HG03039 (cell line): ENCODE results near the gene ZEB1.
"Not testable (repeated sequence)": the region's sequence is repeated elsewhere in the genome, so short reads cannot be mapped to it uniquely, and the experiment has no call there.

Experiments used
- ATAC-seq: cut with Tn5 transposase; IDR thresholded peaks from one replicate; pipeline ENCODE4 v1.9.1; 2021; ENCODE audit warnings: mild to moderate bottlenecking, moderate library complexity; ENCODE audit not compliant: unreplicated experiment

ZEB1 gene

GRCh38 chr10:31484431-31485135, 165.6 kb downstream of the ZEB1 start:
- ATAC-seq = no peak

GRCh38 chr10:31490858-31491504, 172.0 kb downstream of the ZEB1 start:
- no peak for ATAC-seq

GRCh38 chr10:31507427-31507826, 188.4 kb downstream of the ZEB1 start:
- no peak for ATAC-seq

DNA sequence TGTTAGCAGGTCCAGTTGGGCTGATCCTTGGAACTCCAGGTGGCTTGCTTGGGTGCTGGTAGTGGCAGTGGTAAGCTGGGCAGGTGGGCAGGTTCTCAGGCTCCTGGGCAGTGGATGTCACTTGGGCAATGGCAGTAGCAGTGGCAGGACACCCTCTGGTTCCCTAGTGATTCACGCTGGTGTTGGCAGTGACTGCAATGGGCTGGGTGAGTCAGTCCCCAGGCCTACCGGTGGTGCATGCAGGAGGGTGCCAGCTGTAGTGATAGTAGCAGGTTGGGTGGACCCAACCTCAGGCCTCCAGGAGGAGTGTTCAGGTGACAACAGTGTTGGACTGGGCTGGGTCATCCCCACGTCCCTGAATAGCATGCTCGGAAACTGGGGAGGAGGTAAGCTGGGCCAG, 189.2 kb downstream of the ZEB1 start:
- no peak for ATAC-seq

GRCh38 chr10:31508882-31509281, 189.9 kb downstream of the ZEB1 start:
- ATAC-seq = no peak

DNA sequence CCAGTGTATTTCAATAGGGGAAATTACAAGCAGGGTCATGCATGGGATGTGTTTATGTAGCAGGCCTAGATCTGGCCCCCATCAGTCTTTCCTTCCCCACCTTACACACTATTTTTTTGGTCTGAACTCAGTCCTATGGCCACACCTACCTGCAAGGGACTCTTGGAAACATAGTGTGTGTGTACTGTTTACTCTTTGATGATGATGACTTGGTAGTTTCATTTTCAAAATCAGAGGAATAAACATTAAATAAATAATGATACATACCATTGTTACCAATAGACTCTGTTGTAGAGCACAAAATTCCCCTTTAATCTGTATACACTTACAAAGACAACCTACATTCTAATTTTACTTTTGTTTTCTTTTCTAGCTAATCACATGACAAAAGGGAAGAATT, 191.0 kb downstream of the ZEB1 start:
- ATAC-seq = no peak

GRCh38 chr10:31515116-31515515, 196.1 kb downstream of the ZEB1 start:
- no peak for ATAC-seq

- ATAC-seq = no peak
Measured at GRCh38 chr10:31515819-31516402, 196.9 kb downstream of the ZEB1 start.

DNA sequence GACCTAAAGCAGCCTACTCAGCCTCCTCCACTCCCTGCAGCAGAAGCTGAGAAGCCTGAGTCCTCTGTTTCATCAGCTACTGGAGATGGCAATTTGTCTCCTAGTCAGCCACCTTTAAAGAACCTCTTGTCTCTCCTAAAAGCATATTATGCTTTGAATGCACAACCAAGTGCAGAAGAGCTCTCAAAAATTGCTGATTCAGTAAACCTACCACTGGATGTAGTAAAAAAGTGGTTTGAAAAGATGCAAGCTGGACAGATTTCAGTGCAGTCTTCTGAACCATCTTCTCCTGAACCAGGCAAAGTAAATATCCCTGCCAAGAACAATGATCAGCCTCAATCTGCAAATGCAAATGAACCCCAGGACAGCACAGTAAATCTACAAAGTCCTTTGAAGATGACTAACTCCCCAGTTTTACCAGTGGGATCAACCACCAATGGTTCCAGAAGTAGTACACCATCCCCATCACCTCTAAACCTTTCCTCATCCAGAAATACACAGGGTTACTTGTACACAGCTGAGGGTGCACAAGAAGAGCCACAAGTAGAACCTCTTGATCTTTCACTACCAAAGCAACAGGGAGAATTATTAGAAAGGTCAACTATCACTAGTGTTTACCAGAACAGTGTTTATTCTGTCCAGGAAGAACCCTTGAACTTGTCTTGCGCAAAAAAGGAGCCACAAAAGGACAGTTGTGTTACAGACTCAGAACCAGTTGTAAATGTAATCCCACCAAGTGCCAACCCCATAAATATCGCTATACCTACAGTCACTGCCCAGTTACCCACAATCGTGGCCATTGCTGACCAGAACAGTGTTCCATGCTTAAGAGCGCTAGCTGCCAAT, 202.2 kb downstream of the ZEB1 start:
- no peak for ATAC-seq

DNA sequence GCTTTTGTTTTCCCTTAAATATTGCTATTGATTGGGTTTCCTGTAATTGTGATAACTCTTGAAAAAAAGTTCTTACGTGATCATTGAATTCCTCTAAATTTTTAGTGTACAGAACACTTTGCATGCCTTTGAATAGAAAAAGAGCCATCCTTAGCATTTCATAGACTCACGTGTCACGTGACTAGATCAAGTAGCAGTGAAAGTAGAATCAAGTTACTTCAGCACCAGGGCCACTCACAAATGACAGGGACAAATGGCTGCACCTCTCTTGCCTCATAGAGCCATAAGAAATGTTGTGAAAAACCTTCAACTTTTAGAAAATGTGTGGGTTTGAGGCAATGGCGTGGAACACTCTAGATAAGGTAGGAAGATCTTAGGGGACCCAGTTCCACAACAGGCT, 203.8 kb downstream of the ZEB1 start:
- no peak for ATAC-seq

DNA sequence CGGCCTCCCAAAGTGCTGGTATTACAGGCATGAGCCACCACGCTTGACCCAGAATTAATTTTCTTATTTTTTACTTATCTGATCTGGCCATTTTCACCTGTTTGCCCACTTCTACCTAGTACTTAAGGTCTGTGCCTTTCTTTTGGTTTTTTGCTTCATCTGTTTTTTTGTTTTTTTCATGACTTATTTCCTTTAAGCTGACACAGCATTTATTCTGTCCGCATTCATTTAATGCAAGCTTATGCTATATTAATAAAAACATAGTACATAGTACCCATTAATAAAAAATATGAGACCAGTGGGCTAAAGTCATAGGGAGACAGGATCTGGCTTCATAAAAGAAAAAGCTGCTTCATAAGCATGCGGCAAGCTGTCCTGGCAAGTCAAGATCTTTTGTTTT, 205.4 kb downstream of the ZEB1 start:
- no peak for ATAC-seq

GRCh38 chr10:31526178-31526577, 207.2 kb downstream of the ZEB1 start:
- ATAC-seq = no peak

DNA sequence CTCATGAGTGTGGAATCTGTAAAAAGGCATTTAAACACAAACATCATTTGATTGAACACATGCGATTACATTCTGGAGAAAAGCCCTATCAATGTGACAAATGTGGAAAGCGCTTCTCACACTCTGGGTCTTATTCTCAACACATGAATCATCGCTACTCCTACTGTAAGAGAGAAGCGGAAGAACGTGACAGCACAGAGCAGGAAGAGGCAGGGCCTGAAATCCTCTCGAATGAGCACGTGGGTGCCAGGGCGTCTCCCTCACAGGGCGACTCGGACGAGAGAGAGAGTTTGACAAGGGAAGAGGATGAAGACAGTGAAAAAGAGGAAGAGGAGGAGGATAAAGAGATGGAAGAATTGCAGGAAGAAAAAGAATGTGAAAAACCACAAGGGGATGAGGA, 207.7 kb downstream of the ZEB1 start:
- ATAC-seq = no peak

DNA sequence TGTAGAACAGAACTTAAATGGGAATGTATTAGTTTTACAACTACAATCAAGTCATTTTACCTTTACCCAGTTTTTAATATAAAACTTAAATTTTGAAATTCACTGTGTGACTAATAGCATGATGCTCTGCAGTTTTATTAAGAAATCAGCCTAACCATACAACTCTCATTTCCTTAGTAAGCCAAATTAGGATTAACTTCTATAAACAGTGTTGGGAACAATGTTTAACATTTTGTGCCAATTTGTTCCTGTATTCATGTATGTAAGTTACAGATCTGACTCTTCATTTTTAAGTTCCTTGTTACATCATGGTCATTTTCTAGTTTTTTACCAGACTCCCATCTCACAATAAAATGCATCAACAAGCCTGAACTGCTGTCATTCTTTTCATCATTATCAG, 209.8 kb downstream of the ZEB1 start:
- ATAC-seq = no peak

DNA sequence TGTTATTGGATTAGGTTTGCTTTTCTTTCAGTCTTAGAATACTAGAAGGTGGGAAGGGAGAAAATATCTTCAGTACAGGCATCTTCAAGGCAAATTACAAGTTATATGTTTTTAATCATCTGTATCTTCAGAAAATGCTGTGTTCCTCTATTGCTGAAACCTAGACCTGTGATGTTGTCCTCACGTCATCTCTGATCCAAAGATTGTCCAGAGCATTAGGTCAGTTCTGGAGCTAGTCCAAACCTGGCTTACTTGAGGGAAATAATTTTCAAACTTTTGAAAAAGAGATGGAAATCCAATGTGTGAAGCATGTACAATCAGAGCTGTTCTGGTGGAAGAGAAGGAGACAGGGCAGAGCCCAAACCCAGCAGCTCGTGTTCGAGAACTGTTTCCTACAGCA, 217.3 kb downstream of the ZEB1 start:
- no peak for ATAC-seq

DNA sequence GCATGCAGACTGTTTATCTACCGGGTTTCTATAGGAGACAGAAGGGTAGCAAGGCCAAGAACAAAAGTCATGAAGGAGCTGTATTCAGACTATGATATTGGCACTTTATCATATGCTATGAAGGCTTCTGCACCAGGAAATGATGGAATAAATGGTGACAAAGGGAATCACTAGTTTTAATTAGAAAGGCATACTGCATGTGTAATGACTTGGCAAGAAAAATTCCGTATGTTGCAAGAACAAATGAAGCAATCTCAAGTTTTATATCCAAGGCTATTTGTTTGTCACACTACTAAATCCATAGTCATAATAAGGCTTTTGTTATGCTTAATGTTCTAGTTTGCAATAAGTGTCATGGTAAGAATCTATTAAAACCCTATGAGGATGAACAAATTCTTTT, 230.9 kb downstream of the ZEB1 start:
- ATAC-seq = no peak

DNA sequence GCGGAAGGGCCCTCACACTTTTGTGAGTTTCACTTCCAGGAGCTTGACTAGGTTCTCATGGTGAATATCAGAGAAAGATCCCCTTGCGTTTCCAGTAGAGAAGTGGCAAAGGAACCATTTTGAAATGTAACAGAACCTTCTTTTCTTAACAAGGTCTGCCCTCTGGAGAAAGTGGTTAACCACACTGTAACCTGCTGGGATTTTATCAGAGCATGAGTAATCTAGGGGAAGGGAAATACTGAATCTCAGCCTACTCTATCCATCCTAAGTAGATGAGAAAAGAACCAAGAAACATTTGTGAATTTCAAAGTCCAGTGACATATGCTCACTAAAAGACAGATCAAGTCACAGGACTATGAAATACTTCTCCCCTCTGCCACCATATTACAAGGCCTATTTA, 235.5 kb downstream of the ZEB1 start:
- no peak for ATAC-seq

DNA sequence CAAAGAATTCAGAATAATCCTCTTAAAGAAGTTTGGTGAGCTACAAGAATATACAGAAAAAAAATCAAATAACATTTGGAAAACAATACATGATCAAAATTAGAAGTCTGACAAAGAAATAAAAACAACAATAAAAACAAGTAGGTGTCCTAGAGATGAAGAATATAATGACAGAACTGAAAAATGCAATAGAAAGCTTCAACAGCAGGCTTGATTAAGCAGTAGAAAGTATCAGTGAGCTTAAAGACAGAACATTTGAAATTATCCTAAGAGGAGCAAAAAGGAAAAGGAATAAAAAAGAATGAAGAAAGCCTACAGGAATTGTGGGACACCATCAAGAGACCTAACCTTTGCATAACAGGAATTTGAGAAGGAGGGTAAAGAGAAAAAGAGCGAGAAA, 238.8 kb downstream of the ZEB1 start:
- no peak for ATAC-seq

DNA sequence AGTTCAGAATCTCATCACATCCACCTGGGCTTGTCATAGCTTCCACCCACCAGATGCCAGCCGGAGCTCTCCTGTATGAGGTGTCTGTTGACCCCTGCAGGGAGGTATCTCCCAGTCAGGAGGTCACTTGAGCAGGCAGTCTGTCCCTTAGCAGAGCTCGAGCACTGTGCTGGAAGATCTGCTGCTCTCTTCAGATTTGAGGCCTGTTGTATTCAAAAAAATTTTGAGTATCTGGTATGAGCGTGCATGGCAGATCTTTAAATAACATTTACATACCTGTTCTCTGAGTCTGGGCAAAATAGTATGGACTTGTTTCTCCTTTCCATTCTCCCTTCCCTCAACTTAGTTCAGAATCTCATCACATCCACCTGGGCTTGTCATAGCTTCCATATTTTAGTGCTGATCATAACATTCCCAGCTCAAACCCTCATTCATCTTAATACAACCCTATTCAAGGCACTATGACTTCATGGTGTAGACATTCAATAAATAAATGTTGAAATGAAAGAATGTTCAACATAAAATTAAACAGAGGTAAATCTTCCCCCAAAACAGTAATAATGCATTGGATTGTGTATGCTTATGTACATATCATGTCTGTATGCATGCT, 249.3 kb downstream of the ZEB1 start:
- ATAC-seq = not testable (repeated sequence)

- no peak for ATAC-seq
Measured at GRCh38 chr10:31574577-31574976, 255.6 kb downstream of the ZEB1 start.

DNA sequence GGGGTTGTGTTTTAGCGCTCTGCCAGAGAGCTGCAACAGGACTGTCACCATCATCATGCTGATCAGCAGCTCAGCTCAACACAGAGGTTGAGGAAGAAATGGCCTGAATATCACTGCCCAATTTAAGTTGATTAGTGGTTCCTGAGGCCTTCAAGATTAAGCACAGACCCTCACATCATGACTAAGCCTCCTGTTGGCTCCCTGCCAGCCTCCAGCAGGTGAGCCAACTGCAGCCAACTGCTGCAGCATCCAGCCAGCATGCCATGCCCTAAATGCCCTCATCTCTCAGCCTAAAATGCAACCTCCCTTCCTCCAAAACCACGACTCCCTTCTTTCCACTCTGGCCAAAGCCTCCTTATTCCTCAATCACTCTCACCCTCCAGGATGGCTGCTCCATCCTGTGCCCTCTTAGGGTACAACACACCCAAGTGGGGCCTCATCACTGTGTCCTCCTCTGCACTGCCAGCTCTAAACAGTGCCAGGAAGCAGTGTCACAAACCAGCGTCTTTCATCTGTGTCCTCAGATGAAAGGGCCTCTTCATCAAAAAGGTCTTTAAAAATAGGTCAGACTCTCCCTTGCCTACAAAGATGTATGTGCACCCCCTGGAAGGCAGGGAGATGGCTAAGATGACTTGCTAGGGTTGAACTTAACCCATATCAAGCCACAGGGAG, 259.3 kb downstream of the ZEB1 start:
- no peak for ATAC-seq
